ENCODE data around the gene WNT5A.

The WNT5A gene

DNA sequence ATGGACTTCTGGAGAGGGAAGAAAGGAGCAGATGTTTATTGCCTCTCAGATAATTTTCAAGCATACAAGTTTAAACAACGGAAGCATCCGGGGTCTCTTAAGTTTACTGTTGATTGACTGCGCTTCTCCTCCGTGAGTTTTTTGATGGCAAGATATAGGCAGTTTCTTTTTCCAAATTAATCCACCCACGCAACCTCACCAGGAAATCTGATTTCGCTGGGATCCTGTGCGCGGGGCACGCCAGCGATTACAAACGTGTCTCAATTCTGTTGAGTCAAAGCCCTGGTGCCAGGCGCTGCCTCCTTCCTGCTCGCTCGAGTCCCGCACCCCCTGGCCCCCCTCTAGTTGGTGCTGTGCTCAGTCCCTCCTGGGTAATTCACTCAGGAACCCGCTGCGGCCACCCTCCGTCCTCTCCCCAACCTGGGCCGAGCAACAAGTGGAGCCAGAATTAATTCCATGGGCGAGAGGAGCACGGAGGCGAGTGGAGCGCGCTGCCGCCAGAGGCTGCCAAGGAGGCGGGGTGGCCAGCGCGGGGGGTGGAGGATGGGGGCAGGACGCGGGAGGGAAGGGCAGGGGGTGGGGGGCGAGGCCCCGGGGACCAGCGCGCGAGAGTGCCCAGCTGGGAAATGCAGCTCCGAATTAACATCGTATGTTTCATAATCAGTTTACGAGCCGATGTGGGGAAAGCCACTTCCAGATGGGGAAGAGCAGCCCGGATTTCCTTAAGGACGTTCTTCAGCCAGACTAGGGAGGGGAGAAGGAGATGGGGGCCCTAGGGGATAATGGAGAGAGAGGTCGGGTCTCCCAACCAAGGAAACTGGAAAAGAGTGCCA, 6.0 kb downstream of the WNT5A start:
- no peak for DNase-seq

DNA sequence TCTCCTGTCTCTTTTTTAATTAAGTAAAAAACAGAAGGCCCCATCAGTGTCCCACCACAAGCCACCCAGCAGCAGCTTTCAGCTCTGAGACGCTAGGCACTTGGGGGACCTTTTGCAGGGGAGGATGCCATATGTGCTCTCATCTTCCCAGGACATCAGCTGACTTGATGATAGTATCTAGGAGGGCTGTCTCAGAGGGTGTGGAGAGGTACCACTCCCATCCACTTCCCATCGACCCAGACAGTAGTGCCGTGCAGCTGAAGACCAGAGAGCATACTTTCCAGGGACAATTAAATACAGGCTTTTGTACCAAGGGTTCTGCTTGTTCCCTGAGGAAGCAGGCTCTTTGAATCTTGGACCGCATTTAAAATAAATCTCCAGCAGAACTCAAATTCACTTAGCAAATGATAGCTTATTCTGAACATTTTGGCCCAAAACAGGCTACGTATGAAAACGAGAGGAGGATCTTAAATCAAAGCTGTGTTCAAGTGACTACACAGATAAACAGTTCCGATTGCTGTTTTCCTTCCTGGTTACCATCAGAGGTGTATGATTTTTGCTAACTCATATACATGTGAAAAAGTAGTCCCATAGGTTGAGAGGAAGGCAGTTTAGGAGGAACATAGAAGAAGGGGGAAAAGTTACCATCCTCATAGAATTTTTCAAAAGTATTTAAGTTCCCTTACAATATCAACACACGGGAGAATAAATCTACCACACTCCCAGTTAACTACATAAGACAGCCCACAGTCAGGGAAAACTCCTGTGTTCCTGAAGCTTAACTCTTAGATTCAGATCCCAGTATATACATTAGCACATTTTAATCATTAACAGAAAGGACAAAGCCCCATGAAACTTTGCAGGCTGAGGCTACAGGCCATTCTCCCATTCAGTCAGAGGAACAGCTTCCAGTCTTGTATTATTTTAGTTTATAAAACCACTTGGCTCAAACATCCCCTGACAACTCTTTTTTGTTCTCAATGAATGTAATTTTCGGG, 9.5 kb downstream of the WNT5A start:
- no peak for DNase-seq

DNA sequence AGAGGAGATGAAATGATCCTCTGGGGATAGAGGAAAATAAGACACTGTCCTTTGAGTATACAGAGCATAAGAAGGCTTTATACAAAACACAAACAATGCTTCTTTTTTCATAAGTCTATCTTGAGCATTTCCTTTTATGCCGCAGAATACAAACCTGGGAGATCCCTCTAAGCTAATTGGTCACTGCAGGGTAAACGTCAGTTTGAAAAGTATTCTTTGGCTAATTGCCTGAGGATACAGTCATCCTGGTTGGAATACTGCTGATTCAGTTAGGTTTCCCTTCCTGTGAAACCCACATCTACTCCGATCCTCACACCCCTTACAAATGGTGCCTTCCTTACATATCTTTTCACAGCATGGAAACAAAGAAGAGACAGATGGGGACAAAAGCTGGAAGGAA, 10.6 kb downstream of the WNT5A start:
- no peak for DNase-seq

DNA sequence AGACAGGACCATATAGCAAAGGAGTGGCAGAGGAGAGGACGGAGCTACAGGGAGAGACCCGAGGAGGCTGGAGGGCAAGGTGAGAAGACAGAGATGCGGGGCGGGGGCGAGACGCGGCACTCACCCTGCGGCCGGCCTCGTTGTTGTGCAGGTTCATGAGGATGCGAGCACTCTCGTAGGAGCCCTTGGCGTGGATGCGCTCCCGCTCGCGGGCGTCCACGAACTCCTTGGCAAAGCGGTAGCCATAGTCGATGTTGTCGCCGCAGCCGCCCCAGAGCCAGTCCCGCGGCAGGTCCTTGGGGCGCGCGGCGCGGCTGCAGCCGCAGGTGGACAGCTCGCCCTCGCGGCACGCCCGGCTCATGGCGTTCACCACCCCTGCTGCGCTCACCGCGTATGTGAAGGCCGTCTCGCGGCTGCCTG, 12.9 kb downstream of the WNT5A start:
- DNase-seq = no peak

DNA sequence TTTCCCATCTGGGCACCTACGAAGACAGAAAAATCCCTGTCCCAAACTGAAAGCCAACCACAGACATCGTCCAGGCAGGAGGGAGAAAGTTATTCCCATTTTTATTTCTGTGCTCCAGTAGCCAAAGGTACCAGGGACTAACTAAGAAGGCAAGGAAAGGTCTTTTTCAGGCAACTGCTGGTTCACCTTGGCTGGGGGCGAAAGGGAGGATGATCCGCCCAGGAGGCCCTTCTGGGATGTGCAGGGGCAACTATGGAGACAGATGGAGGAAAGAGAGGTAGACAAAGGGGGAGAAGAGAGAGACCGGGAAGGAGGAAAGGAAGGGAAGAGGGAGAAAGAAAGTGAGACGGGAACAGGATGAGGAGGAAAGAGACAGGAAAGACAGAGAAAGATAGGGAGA, 13.3 kb downstream of the WNT5A start:
- DNase-seq = no peak

DNA sequence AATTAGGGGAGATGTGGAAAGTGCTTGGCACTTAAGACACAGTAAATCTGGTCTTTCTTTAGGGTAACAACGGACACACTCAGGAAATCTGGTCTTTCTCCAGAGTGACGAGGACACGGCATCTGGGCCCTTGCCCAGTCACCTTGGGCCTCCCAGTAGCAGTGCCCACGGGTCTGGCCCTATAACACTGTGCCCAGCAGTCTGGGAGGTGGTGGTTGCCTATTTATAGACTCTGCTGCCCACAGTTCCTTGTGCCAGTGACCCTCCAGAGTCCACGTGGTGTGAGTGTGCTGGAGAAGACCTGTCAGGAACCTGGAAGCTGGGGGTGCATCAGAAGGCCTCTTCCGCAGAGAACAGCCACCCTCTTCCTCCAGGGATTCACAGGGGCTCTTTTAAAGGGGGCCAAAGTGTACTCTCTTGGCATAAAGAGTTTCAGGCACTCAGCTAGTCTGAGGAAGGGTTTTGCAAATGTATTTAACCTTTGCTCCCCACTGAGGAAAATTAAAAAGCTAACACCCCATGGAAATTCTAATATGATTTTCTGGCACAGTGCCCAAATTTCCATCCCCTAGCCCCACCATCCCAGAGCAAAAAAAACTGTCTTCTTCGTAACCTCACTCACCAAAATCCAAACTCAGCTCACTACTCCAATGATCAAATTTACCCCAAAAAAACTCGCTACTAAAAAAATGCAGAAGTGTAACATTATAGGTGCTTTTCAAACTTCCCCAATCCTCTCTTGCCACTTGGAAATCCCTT, 15.4 kb downstream of the WNT5A start:
- DNase-seq = no peak

DNA sequence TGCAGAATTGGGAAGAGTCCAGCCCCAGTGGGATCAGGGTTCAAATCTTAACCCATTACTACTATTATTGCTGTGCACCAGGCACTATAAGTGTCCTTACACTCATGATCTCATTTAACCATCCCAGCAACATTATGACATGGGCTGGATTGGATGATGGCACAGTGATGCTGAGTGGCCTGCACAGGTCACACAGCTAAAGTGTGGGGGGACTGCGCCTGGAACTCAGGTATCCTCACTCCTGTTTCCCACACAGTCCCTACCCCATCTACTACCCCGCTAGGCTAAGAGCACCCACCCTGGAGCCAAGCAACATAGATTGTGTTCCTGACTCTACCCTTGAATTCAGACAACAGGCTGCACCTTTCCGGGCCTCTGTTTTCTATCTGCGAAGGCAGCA, 16.0 kb downstream of the WNT5A start:
- DNase-seq = no peak

DNA sequence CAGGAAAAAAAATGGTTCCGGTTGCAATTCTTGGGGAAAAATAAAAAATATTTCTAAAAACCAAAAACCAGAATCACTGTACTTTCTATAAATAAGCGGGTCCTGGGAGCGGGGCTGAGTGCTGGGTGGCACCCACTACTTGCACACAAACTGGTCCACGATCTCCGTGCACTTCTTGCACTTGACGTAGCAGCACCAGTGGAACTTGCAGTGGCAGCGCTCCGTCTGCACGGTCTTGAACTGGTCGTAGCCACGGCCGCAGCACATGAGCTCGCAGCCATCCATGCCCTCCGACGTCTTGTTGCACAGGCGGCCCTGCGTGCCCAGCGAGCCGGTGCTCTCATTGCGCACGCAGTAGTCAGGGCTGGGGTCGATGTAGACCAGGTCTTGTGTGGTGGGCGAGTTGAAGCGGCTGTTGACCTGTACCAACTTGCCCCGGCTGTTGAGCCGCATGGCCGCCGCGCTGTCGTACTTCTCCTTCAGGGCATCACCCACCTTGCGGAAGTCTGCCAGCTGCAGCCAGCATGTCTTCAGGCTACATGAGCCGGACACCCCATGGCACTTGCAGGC, 17.1 kb downstream of the WNT5A start:
- no peak for DNase-seq

DNA sequence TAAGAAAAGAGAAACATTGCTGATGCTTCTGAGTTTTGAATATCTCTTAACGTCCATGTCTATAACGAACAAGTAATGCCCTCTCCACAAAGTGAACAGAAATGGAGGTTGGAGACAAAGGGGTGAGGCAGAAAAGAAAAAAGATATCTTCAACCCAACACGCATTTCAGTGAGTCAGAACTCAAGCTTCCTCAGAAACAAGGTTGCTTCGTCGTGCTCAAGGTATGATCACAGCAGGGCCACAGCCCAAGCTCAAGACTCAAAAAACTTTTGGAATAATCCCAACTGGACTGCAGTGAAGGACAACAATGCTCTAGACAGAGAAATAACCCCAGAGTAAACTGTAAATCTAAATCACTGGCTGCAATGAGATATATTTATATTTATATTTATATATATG, 18.9 kb downstream of the WNT5A start:
- DNase-seq = no peak

DNA sequence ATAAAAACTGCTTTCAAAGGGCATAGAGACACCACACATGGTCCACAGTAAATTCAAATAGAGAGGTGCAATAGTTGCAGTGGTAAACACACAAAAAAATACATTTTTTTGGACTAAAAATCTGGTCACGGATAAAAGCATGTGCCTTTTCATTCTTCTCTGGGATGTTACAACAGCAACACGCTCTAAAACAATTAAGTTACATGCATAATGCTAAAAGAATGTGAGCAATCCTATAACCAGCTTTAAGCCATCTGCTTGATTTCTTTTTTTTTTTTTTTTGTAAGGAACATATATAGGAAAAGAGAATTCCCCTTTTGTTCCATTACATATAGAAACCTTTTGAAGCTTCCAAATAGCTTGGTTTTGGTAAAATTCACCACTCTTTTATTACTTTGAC, 20.0 kb downstream of the WNT5A start:
- no peak for DNase-seq

DNA sequence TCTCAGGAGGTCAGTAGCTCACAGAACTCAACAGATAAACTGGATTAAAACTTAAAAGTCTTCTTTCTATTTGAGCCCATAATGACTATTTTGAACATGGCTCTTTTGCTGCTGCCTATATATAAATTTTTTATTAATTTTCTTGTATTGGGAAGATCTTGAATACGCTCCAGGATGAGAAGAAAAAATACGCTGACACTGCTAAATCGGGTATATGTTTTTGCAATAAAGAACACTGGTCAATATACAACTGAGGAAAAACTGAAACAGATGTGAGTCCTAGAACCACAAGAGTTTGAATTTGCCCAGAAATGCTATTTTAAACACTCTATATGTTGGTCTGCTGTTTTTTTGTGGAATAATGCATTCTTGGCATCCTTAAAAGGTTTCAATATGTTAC, 20.6 kb downstream of the WNT5A start:
- DNase-seq = no peak

DNA sequence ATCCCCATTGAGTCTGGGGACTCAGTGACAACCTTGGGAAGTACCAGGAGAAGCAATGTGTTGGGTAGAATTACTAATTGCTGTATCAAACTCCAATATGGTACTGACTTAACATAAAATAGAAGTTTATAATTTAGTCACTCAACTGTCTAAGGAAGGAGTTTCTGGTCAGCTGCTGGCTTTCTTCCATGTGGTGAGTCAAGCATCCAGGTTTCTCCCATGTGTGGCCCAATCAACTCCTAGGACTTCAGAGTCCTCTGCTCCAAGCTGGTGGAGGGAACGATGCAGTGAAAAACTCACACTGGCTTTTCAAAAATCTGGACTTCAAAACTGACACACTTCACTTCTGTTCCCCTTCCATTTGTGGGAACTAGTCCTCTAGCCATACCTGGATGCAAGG, 25.2 kb downstream of the WNT5A start:
- DNase-seq = no peak

DNA sequence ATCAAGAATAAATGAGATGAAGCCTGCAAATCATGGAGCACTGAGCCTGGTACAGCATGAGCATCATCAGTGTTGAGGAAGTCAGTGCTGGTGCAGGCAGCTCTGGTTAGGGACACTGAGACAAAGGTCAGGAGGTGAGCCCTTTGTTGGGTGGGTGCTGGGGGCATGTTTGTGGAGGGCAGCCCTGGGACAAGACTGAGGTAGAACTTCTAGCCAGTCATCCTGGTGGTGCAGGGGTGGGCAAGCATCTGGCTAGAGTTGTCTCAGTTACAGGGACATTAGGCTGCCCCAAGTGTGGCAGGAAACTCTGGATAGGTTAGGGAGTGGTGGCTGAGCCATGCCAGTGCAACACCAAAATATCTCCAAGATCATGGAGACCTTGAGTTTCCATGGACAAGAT, 27.3 kb downstream of the WNT5A start:
- no peak for DNase-seq

DNA sequence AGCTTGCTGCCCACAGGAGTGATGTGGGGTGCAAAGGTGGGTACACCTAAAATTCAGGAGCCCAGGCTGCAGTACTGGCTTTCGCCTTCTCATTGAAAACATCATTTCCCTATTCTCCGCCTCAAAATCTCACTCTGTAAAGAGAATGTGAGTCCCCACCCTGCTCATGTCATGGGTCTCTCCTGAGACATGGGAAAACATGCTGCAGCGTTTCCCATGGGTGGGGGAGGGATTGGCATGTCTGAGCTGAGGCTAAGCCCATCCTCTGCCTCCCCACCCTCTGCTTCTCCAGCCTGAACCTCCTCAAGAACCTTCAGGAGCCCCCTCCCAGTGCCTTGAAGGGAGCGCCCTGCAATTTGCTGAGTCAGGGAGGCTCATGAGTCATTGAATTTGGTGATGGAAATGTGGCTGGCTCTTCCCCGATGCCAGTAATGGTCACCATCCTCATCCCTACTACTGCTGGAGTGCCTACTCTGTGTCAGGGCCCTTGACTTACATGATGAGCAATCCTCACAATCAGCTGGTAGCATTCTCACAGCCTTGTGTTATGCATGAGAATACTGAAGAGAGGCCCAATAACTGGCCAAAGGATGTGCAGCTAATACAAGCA, 28.8 kb downstream of the WNT5A start:
- DNase-seq = no peak

DNA sequence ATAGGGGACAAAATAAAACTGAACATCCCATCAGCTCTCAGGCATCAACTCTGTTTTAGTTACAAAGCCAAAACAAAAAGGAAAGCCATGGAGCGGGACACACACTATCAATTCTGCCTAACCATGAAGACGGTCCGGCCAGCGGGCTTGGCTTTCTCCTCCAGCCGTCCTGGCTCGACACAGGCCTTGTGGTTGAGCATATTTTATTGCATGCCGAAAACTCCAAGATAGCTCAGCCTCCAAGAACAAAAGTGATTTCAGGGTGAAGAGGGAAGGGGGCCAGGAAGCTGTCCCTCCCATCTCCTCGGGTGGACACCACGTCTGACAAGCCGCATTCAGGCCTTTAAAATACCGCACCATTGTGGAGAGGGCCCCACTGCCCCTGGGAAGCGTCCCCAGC, 31.2 kb downstream of the WNT5A start:
- no peak for DNase-seq

DNA sequence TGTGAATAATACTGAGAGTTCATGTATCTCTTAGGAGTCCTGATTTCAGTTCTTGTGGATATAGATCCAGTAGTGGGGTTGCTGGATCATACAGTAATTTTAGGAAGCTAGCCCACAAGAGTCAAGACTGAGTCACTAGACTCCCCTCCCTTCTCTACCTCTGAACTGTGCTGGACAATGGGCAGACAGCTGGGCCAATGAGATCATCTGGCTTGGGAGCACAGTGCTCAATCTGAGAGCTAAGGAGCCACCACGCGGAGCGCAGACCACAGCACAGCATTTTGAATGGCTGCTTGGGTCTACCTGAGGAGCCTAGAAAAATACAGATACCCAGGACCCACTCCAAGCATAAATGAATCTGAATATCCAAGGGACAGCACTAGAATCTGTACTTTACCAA, 32.5 kb downstream of the WNT5A start:
- DNase-seq = no peak

DNA sequence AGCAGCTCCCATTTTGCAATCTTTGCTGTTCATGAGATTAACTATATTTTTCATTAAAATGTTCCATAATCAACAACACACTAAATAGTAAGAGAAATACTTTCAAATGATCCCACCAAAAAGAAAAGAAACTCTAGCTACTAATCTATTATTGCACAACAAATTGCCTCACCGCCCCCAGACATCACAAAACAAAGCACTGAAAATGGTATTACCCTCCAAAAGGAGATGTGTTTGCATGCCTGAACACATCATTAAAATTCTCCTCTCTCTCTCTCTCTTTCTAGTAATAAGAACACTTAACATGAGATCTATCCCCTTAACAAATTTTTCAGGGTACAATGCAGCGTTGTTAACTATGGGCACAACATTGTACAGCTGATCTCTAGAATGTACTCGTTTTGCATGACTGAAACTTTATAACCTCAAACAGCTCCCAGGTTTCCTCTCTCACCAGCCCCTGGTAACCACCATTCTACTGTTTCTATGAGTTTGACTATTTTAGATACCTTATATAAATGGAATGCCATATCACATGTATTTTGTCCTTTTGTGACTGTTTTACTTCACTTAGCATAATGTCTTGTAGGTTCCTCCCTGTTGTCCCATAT, 33.1 kb downstream of the WNT5A start:
- no peak for DNase-seq

DNA sequence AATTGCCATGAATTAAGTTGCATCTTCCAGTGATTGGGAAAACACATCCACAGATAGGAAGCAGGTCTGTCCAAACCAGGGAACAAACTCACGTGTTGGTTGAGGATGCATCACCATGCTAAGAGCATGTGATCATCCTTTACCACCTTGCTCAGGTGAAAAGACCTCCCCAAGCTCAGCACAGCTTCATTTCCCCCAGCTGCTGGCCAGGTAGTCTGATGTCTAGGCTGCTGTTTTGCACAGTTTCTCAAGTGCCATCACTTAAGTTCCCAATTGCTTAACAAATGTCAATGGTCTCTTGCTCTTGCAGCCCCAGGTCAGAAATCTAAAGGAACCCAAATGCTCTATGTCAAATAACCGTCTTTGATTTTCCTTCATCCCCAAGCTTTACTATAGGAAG, 34.2 kb downstream of the WNT5A start:
- no peak for DNase-seq

DNA sequence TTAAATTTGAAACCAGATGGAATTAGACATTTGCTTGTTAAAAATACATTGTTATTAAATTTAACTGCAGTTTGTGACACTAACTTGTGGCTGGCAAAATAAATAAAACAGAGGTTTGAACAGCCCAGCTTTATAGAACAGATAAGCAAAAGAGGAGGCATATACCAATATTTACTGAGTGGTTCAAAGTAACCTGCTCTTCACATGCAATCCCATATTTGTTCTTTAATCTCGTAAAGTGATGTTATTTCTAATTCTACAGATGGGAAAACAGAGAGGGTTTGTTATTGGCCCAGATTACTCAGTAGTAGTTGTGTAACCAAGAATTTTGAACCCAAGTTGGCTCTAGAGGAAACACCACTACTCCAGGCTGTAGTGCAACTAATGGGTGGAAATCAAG, 37.6 kb downstream of the WNT5A start:
- no peak for DNase-seq

DNA sequence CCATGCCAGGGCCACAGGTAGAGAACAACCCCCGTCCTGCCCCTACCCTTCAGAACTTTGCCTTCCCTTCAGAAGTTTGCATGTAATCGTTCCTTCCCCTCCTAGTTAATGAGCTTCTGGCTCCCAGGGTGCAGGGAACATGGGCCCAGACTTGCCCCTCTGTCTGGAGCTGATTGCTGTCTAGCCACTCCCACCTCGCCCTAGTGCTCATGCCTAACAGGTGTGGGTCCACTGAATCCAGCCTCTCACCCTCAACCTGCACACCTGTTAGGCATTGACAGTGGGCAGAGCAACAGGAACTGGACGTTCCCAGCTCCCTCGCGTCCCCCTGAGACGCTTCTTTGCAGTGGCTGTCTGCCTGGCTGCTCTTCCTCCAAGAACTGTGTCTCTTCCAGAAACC, 40.3 kb downstream of the WNT5A start:
- DNase-seq = no peak

DNA sequence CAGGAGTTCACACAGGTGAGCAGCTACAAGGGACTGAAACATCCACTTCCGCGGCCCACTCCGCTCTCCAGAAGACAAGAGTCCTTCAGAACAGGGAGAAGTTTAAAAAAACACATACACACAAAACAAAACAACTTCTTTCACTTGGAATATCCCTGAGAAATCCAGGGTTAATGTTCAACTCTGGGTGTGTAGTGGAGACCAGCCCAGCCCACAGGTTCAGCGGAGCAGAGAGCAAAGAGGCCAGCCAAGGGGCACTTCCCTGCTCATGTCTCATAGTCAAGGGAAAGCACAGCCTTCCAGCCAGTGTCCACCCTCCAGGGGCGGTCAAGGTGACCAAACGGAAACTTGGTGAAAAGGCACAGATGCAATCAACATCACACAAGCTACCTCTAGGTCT, 41.6 kb downstream of the WNT5A start:
- DNase-seq = no peak

DNA sequence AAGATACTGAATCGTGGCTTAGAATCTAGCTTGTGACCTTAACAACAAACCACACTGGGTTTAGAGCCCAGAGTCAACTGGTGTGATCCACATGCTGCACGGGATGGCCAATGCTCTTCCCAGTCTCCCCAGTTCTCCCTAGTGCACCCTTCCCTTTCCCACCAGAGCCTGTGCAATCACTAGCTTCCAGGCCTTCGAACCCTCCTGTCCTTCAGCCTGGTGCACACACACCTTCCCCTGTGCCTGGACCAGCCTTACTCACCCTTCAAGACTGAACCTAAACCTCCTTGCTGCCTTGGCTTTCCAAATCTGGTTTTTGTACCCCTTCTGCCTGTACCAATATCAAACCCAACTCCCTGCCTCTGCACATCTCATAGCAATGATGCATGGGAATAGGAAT, 43.8 kb downstream of the WNT5A start:
- no peak for DNase-seq
